GM21786 (cell line): ENCODE data around the gene BNC1.
"Not testable (repeated sequence)": the region's sequence is repeated elsewhere in the genome, so short reads cannot be mapped to it uniquely, and the experiment has no call there.

Source experiments
- ATAC-seq: cut with Tn5 transposase; IDR thresholded peaks from one replicate; pipeline ENCODE4 v1.9.1; 2021; ENCODE audit not compliant: unreplicated experiment

Gene BNC1

GRCh38 chr15:83299462-83299861 is 15.0 kb upstream of the BNC1 start:
- ATAC-seq = no peak

GRCh38 chr15:83295417-83295816 is 11.0 kb upstream of the BNC1 start:
- ATAC-seq = no peak

DNA sequence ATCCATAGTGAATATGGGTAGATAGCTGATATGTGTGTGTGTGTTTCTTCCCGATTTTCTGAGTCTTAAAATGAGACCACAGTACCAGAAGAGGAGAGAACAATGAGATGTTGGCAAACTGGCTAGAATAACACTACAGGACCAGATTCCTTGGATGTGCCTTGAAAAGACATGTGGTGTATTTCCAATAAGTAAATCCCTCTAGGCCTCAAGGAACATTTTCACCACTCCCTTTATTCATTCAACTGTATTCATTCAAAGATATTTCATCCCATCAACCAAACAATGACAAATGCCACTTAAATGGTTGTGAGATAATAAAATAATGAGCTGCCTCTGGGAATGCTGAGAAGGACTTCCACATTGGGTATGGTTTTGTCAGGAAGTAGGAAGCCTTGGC is 8.7 kb upstream of the BNC1 start:
- no peak for ATAC-seq

- ATAC-seq = no peak
These were observed 7.9 kb upstream of the BNC1 start for GRCh38 chr15:83292317-83292716.

DNA sequence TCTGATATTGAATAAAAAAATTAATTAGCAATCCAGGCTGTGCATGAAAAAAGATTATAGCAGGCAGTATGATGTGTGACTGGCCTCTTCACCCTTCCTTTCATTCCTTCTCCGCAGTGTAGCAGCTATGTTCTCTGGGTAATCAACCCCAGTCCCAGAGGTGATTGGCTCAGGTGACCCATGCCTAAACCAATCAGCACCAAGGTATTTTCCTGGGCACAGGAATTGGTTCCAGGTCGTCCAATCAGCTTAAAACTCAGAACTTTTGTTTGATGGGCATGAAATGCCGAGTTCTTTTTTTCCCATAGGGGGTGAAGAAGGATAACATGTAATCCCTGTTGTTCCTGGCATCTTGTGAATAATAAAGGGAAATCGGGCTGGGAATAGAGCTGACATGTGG is 5.8 kb upstream of the BNC1 start:
- no peak for ATAC-seq

GRCh38 chr15:83289160-83289559 is 4.7 kb upstream of the BNC1 start:
- no peak for ATAC-seq

DNA sequence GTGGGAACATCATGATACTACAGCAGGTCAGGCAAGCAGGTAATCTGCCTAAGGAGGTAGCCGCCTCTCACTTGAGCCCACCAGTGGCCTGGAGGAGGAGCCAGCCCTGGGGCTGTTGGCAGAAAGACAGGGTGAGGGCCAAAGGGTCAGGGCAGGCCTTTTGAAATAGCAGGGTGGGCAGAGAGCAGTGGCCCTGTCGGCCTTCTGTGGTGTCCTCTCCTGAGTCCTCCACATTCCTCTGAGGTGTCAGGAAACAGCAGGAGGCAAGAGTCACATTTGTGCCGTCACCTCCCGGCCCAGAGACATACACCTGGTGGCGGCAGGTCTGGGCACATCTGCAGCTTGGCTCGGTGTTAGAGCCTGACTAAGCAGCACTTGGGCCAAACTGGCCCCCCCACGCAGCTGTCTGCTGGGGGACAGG is 3.9 kb upstream of the BNC1 start:
- no peak for ATAC-seq

DNA sequence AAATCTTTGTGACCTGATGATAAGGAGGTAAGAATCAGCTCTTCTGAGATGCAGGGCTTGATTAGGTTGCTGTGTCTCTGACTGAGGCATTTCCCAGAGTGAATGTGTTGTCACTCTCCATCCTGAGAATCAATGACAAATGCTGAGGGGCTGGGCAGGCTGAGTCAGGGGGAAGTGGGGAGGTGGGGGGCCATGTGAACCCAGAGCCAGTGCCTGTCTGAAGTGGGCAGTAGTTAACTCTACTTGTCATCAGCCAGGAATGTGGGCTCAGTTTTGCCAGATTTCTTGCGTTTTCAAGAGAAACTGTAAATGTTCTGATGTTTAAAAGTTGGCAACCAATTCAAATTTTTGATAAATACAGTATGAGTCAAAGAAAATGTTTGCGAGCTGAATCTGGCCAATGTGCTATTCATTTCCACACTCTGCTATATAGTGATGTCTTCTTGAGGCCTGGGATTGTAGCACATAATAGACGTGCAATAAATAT is 3.1 kb upstream of the BNC1 start:
- no peak for ATAC-seq

DNA sequence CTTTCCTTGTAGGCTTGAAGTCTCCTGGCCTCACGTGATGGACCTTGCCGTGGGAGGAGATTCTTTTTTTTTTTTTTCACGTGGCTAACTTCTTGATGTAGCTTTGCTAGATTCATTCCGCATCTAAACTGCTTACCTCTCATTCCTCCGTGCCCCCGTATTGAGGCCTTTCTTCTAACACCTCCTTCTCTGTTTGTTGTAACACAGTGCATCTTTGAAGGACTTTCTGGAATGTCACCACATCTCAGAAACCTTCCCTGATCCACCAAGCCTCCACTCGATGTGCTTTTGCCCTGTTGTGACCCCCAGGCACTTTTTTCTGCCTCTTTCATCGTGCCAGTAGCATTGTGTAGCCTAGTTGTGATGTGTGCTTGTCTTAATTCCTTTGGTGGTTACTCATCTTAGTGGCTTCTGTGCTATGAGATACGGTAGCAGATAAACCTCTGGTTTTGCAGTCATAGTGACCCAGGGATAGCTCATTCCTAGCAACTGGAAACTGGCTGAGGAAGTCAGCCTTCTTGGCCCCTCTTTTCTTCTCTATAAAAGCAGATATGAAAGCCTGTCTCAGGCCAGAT is 1.6 kb upstream of the BNC1 start:
- ATAC-seq = no peak

- no peak for ATAC-seq
These were observed 967 bp upstream of the BNC1 start for GRCh38 chr15:83285284-83285978.

- no peak for ATAC-seq
These were observed 478 bp downstream of the BNC1 start for GRCh38 chr15:83283813-83284558.

DNA sequence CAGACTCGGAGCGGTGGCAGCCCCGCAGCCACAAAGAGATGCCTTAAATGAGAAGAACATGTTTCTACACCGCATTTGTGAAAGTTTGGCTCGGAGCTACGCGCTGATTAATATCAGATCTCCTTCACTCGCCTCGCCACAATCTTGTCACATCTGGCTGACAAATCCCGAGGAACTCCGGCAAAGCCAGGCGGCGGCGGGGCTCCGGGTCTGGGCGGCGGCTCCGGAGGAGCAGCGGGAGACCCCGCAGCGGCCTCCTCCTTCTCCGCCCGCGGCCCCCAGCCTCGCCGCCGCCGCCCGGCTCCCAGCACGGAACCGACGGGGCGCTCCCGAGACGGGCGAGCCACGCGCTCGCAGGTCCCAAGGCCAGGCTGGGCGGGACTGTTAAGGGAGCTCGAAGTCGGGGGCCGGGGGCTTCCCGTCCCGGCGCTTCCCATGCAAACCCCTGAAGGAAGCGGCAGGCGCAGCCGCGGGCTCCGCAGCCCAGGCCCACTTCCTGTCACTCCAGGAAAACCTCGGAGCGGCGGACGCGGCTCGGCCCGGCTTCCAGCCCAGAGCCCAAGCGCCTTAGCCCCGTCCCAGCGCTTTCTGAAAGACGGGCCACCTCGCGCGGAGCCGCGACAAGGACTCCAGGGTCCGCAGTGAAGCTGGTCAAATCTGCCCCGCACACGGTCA is 1.2 kb downstream of the BNC1 start:
- ATAC-seq = no peak

GRCh38 chr15:83282776-83283137 is 1.7 kb downstream of the BNC1 start:
- ATAC-seq = no peak

GRCh38 chr15:83282141-83282540 is 2.3 kb downstream of the BNC1 start:
- no peak for ATAC-seq

DNA sequence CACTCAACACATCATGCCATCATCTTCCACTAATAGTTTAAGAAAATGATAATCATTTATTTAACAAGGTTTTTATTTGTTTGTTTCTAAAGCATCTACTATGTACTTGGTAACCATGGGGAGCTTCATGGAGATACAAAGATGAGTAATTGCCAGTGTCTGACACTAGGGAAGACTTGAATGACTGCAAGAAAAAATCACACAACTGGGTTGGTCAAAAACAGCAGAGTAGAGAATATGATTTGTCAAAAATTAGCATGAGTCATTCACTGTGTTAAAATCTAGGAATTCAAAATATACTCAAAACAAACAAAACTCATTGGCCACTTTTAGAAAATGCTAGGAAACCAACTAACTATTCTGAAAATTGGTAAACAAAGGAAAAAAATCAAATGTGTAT is 6.3 kb downstream of the BNC1 start:
- ATAC-seq = no peak

DNA sequence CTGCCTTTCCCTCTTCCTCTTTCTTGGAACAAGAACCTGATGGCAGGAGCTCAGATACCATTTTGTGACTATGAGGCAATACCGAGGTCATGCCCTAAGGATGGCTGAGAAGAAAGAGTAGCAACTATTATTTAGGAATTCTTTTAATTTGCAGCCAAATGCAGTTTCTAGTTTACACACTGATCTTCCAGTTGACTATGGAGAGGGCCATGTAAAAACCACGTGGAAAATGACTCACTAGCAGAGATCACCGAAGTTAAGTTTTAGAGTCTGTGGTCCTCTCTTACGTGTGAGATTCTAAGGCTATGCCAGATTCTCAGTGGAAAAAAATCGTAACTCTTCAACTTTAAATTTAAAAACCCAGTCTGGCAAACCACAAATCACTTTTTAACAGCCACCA is 7.8 kb downstream of the BNC1 start:
- ATAC-seq = no peak

- no peak for ATAC-seq
These were observed 9.1 kb downstream of the BNC1 start for GRCh38 chr15:83275412-83275811.

GRCh38 chr15:83270176-83270575 is 14.3 kb downstream of the BNC1 start:
- ATAC-seq = no peak

- ATAC-seq = no peak
These were observed 16.3 kb downstream of the BNC1 start for GRCh38 chr15:83268147-83268546.

DNA sequence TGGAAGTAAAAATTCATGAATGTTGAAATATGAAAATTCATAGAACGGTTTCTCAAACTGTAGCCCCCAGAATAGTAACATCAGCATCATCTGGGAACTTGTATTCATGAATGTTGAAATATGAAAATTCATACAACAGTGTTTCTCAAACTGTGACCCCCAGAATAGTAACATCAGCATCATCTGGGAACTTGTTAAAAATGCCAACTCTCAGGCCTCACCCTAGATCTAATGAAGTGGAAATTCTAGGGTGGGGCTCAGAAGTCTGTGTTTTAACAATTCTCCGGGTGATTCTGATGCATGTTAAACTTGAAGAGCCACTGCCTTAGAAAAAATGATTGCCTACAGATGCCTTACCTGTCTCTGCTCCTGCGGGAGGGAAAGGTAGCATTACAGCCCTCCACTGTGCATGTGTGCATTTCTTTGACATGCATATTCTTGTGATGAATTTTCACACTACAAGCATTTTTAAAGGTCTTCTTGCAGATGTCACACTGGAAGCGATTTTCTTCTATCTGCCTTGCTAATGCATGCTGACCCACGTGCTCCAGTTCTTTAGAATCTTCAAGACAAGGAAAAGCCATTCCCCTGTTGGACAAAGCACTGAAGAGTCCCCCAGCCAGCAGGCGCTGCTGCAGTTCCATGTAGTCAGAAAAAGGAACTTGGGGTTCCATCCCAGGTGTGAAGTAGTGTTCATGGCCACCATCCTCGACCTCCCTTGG is 21.7 kb downstream of the BNC1 start:
- ATAC-seq = no peak

DNA sequence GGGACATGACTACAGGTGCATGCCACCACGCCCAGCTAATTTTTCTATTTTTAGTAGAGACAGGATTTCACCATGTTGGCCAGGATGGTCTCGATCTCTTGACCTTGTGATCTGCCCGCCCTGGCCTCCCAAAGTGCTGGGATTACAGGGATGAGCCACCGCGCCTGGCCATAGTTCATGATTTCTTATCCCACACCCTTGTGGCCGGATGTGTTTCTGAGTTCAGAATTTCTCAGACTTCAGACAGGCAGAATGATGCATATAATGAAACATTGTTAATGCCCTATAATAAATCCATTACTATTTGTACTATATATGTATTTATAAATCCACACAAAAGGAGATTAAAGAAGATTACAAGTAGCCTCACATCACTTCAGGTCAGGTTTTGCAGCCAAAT is 22.3 kb downstream of the BNC1 start:
- ATAC-seq = not testable (repeated sequence)
